HL-60 (cell line): Measurements from ENCODE around the gene SPOP.
"Not testable (repeated sequence)": the region's sequence is repeated elsewhere in the genome, so short reads cannot be mapped to it uniquely, and the experiment has no call there.

Experiments
- DNase-seq, 2 experiments: peaks; one replicate each; pipeline ENCODE4 v3.0.0-alpha.2; 2010 to 2020; ENCODE audit warnings: low read depth in 1 of 2, low spot score in 1 of 2
- H3K27ac ChIP-seq: fragments of 250-450 bp; sonication (Bioruptor Pico); replicated peaks from 2 replicates; pipeline ENCODE4 v1.5.1; 2020; ENCODE audit warnings: mild to moderate bottlenecking, moderate library complexity
- H3K27me3 ChIP-seq: fragments of 250-450 bp; sonication (Bioruptor Pico); 2 replicates; pipeline ENCODE4 v1.5.1; 2021; ENCODE audit warnings: mild to moderate bottlenecking, moderate library complexity; ENCODE audit not compliant: insufficient read depth, poor library complexity, severe bottlenecking
- H3K4me3 ChIP-seq: replicated peaks from 2 replicates; pipeline ENCODE4 v1.5.1; 2011; ENCODE audit warnings: mild to moderate bottlenecking, control low read depth, low read length; ENCODE audit not compliant: insufficient read depth
- GABPA ChIP-seq: IDR thresholded peaks from 2 replicates; pipeline ENCODE4 v1.6.1; 2012; ENCODE audit warnings: low read depth
- POLR2AphosphoS5 ChIP-seq: IDR thresholded peaks from 2 replicates; pipeline ENCODE4 v1.6.1; 2012; ENCODE audit warnings: low read depth
- SPI1 ChIP-seq: IDR thresholded peaks from 2 replicates; pipeline ENCODE4 v1.6.1; 2012; ENCODE audit warnings: low read depth, mild to moderate bottlenecking, borderline replicate concordance
- TF ChIP-seq, protein P1 (sequence below): IDR thresholded peaks from one replicate; pipeline ENCODE4 v1.5.1; 2011; ENCODE audit warnings: low read length, control low read depth, inconsistent platforms; ENCODE audit not compliant: insufficient read depth
- TF ChIP-seq, protein P2 (sequence below): IDR thresholded peaks from 2 replicates; pipeline ENCODE4 v1.6.1; 2012; ENCODE audit warnings: low read depth; ENCODE audit not compliant: insufficient replicate concordance

Gene SPOP

DNA sequence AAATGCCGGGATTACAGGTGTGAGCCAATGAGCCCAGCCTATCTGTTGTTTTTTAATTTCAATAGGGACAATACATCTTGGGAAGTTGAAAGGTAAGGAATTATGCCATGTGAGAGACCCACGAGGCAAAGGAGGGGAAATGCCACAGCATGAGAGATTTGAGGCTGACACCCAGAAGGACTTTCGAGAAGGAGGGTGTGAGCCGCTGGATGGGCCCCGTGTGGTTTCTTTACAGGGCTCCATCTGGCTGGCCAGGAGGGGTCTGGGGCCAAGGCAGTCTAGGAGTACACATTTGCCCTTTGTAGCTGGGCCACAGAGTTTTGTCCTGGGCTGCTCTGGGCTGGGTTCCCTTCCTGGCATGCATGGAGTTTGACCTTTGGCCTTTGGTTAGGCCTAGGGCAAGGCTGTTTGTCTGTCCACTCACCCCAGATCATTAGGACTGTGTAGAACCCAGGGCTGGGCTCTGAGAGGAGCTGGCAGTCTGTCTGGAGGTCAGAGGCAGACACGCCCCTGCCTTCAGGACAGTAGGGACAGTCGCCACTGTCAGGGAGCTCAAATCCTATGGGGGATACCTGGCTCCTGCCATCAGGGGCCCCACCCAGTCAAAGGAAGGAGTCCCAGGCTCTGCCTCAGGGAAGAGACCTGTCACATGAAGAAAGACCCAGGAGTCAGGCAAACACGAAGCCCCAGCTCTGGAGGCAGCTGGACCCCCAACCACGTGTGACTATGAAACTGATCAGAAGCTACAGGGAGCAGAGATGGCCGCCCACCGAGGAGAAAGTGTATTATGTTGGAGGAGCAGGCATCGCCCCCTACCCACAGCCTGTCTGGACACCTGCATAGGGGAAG, 126.5 kb downstream of the SPOP start:
- Histone ChIP-seq H3K4me3 (no peak overlapping the region), H3K27ac (no peak overlapping the region), H3K27me3 (no peaks in the 10 kb centered on the region)
- TF ChIP-seq SPI1 (no peak), POLR2AphosphoS5 (no peak), GABPA (no peak)
- TF ChIP-seq, protein P1, sequence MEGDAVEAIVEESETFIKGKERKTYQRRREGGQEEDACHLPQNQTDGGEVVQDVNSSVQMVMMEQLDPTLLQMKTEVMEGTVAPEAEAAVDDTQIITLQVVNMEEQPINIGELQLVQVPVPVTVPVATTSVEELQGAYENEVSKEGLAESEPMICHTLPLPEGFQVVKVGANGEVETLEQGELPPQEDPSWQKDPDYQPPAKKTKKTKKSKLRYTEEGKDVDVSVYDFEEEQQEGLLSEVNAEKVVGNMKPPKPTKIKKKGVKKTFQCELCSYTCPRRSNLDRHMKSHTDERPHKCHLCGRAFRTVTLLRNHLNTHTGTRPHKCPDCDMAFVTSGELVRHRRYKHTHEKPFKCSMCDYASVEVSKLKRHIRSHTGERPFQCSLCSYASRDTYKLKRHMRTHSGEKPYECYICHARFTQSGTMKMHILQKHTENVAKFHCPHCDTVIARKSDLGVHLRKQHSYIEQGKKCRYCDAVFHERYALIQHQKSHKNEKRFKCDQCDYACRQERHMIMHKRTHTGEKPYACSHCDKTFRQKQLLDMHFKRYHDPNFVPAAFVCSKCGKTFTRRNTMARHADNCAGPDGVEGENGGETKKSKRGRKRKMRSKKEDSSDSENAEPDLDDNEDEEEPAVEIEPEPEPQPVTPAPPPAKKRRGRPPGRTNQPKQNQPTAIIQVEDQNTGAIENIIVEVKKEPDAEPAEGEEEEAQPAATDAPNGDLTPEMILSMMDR = no peak
- TF ChIP-seq, protein P2, sequence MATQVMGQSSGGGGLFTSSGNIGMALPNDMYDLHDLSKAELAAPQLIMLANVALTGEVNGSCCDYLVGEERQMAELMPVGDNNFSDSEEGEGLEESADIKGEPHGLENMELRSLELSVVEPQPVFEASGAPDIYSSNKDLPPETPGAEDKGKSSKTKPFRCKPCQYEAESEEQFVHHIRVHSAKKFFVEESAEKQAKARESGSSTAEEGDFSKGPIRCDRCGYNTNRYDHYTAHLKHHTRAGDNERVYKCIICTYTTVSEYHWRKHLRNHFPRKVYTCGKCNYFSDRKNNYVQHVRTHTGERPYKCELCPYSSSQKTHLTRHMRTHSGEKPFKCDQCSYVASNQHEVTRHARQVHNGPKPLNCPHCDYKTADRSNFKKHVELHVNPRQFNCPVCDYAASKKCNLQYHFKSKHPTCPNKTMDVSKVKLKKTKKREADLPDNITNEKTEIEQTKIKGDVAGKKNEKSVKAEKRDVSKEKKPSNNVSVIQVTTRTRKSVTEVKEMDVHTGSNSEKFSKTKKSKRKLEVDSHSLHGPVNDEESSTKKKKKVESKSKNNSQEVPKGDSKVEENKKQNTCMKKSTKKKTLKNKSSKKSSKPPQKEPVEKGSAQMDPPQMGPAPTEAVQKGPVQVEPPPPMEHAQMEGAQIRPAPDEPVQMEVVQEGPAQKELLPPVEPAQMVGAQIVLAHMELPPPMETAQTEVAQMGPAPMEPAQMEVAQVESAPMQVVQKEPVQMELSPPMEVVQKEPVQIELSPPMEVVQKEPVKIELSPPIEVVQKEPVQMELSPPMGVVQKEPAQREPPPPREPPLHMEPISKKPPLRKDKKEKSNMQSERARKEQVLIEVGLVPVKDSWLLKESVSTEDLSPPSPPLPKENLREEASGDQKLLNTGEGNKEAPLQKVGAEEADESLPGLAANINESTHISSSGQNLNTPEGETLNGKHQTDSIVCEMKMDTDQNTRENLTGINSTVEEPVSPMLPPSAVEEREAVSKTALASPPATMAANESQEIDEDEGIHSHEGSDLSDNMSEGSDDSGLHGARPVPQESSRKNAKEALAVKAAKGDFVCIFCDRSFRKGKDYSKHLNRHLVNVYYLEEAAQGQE = no peak
- no peak for DNase-seq

DNA sequence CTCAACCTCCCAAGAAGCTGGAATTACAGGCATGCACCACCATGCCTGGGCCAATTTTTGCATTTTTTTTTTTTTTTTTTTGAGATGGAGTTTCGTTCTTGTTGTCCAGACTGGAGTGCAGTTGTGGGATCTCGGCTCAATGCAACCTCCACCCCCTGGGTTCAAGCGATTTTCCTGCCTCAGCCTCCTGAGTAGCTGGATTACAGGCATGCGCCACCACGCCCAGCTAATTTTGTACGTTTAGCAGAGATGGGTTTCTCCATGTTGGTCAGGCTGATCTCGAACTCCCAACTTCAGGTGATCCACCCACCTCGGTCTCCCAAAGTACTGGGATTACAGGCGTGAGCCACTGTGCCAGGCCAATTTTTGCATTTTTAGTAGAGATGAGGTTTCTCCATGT, 127.1 kb downstream of the SPOP start:
- DNase-seq, H3K27ac ChIP-seq, H3K27me3 ChIP-seq, H3K4me3 ChIP-seq: not testable (repeated sequence)

DNA sequence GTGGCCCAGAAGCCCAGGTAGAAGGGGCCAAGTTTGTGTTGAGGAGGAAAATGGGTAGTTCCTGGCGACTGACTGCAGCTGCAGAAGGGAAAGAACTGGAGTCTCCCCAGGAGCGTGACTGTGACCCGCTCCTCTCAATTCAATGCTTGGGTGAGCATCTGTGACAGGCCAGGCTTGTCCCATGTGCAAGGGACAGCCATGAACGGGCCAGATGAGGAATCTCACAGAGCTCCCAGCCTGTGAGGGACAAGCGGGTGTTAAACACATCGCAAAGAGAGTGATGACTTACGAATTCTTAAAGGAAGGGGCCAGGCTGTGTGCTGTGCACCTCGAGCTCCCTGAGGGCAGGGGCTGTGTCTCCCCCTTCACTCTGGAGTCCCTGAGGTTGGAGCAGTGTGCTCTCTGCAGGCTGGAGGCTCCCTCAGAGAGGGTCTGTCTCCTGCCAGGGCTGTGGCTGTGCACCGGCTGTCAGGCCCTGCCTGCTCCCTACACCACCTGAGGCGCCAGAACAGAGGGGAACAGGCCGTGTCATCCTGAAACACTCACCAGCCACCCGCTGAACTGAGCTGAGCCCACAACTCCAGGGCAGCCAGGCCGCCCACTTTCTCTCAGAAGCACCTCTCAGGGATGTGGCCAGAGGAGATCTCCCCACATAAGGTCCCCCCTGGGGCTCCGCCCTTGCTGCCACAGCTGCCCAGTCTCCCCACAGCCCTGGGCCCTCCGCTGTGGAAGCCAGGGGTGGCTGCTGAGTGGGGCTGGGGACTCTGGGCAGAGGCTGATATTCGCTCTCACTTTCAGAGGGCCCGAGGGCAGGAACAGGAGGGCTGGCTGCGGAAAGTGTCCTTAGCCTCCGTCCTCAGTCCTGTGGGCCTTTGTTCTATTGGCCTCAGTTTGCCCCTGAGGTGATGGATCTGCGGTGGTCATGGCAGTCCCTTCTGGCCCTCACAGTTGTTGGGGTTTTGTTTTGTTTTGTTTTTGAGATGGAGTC, 127.9 kb downstream of the SPOP start:
- Histone ChIP-seq H3K27me3 (no peaks in the 10 kb centered on the region), H3K4me3 (no peak overlapping the region), H3K27ac (no peak overlapping the region)
- TF ChIP-seq SPI1 (no peak), POLR2AphosphoS5 (no peak), GABPA (no peak)
- TF ChIP-seq, protein P1 = no peak
- TF ChIP-seq, protein P2 = no peak
- DNase-seq = no peak

DNA sequence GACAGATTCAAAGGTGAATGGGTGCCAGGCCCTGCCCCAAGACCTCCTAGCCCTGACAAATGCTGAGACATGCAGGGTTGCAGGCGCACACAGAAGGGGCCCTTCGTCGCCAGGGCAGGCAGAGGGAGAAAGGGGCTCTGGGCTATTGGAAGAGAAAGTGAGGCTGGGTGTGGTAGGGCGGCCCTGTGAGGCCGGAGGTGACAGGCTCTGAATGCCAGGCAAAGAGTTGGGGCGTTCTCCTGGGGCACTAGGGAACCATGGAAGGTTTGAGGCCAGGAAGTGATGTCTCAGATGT, 128.6 kb downstream of the SPOP start:
- no peak for TF ChIP-seq POLR2AphosphoS5
- TF ChIP-seq GABPA = no peak
- TF ChIP-seq, protein P1 = no peak
- no peak for TF ChIP-seq SPI1
- TF ChIP-seq, protein P2 = no peak
- no peak overlapping the region for H3K4me3 ChIP-seq
- DNase-seq = no peak
- H3K27ac ChIP-seq = no peak overlapping the region
- H3K27me3 ChIP-seq = no peaks in the 10 kb centered on the region
